ENCODE measurements around the gene GAD2.

DNA sequence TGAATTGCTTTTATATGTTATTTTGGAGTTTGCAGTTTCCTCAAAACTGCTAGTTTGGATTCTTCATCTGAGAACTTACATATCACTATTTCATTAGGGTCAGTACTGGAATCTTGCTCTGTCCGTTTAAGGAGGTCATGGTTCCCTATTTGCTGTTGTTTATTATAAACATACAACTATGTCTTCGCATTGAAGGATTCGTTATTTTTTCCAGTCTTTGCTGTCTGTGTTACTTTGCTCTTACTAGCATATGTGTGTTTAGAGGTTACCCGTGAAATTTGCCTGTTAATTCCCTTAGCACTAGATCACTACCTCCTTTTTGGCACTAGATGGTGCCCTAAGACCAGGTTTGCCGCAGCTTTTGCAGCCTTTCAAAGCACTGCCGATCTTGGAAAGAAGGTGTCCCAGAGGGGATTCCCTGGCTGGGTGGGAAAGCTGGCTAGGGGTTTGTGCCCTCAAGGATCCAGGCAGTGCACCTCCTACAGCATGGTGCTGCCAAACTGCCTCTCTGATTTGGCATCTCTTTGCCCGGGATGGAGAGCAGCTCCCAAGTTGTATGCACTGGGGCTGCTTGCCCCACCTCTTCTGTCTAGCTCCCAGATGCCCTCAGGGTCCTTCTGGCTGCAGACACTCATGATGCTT lies 118.5 kb downstream of the GAD2 start:
- TF ChIP-seq EZH2 (IDR thresholded peaks at IDR 0.05; ENCODE audit: borderline replicate concordance, low read length), result no peak
- TF ChIP-seq, protein P1, sequence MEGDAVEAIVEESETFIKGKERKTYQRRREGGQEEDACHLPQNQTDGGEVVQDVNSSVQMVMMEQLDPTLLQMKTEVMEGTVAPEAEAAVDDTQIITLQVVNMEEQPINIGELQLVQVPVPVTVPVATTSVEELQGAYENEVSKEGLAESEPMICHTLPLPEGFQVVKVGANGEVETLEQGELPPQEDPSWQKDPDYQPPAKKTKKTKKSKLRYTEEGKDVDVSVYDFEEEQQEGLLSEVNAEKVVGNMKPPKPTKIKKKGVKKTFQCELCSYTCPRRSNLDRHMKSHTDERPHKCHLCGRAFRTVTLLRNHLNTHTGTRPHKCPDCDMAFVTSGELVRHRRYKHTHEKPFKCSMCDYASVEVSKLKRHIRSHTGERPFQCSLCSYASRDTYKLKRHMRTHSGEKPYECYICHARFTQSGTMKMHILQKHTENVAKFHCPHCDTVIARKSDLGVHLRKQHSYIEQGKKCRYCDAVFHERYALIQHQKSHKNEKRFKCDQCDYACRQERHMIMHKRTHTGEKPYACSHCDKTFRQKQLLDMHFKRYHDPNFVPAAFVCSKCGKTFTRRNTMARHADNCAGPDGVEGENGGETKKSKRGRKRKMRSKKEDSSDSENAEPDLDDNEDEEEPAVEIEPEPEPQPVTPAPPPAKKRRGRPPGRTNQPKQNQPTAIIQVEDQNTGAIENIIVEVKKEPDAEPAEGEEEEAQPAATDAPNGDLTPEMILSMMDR (conservative IDR thresholded peaks at IDR 0.05 in 1 of 2, IDR thresholded peaks at IDR 0.05 in 1 of 2; ENCODE audit: extremely low read depth in 1 of 2, insufficient read depth in 1 of 2, low read depth in 1 of 2, low read length in 2 of 2), result peak; percentile 68 to 72

All from mammary epithelial cell (primary cell).